GM12892 (cell line): Measurements from ENCODE around the gene PTK6.

Source experiments
- POLR2A ChIP-seq: IDR thresholded peaks from 2 replicates; pipeline ENCODE4 v1.6.1; 2011; ENCODE audit warnings: low read depth, low read length, control low read depth
- POLR2AphosphoS5 ChIP-seq: IDR thresholded peaks from 2 replicates; pipeline ENCODE4 v1.6.1; 2011; ENCODE audit warnings: low read depth, low read length, control low read depth
- TAF1 ChIP-seq: IDR thresholded peaks from 2 replicates; pipeline ENCODE4 v1.6.1; 2011; ENCODE audit warnings: low read depth, mild to moderate bottlenecking, control low read depth, low read length, borderline replicate concordance

DNA sequence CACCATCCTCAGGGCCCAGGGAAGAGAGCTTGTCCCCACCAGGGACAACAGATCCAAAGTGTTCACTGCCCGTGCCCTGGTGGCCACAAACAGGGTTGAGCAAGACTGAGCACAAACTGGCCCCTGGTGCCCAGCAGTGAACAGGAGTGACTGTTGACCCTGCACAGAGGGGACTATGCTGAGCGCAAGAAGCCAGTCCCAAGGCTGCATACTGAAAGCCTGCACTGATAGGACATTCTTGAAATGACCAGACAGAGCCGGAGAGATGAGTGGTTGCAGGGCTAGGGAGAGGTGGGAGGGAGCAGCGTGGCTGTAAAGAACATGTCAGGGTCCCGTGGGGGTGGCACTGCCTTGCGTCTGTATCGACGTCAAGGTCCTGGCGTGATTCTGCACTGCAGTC, 13.9 kb upstream of the PTK6 start:
- TF ChIP-seq POLR2A (no peak), POLR2AphosphoS5 (no peak), TAF1 (no peak)
